Ishikawa (cell line): ENCODE data around the gene CAPN11.

Experiments used
- CEBPB ChIP-seq: IDR thresholded peaks from 2 replicates; pipeline ENCODE4 v1.6.1; 2012
- CREB1 ChIP-seq: IDR thresholded peaks from 2 replicates; pipeline ENCODE4 v1.6.1; 2012; ENCODE audit warnings: low read depth
- EP300 ChIP-seq: IDR thresholded peaks from 2 replicates; pipeline ENCODE4 v1.6.1; 2012; ENCODE audit warnings: borderline replicate concordance
- FOXM1 ChIP-seq: IDR thresholded peaks from 2 replicates; pipeline ENCODE4 v1.6.1; 2012; ENCODE audit warnings: low read depth, borderline replicate concordance
- MAX ChIP-seq: IDR thresholded peaks from 2 replicates; pipeline ENCODE4 v1.6.1; 2012
- RAD21 ChIP-seq: IDR thresholded peaks from 2 replicates; pipeline ENCODE4 v1.6.1; 2012; ENCODE audit warnings: low read depth
- TAF1 ChIP-seq: IDR thresholded peaks from 2 replicates; pipeline ENCODE4 v1.6.1; 2012; ENCODE audit warnings: low read depth, mild to moderate bottlenecking
- TEAD4 ChIP-seq: IDR thresholded peaks from 2 replicates; pipeline ENCODE4 v1.6.1; 2012
- USF1 ChIP-seq: IDR thresholded peaks from 2 replicates; pipeline ENCODE4 v1.6.1; 2012
- ZBTB7A ChIP-seq: IDR thresholded peaks from 2 replicates; pipeline ENCODE4 v1.6.1; 2012; ENCODE audit warnings: low read depth

GRCh38 chr6:44169886-44170570, 11.4 kb downstream of the CAPN11 start:
- TF ChIP-seq RAD21 (no peak), CREB1 (no peak), TEAD4 (no peak), FOXM1 (no peak), CEBPB (no peak), MAX (no peak), USF1 (no peak), TAF1 (no peak), EP300 (no peak), ZBTB7A (no peak)
